ENCODE results near the gene GLYATL3. TPM values are rescaled to one million over a fixed set of nuclear protein-coding genes. Genes with fewer than 3 reads are reported as not detected.

Gene GLYATL3
- total RNA-seq, 2 experiments from 2014 or later: not detected

- CTCF ChIA-PET: no interaction called here
- POLR2A ChIA-PET: no interaction called here
Measured at GRCh38 chr6:49541936-49542335, 42.2 kb downstream of the GLYATL3 start.

GRCh38 chr6:49543087-49543858 lies 43.5 kb downstream of the GLYATL3 start:
- ChIA-PET POLR2A (no interaction called here), CTCF (interaction anchor here (1.6 kb wide), 1 partner anchor 11 kb away, joined by 7 read pairs; no protein-coding TSS in a partner anchor)

DNA sequence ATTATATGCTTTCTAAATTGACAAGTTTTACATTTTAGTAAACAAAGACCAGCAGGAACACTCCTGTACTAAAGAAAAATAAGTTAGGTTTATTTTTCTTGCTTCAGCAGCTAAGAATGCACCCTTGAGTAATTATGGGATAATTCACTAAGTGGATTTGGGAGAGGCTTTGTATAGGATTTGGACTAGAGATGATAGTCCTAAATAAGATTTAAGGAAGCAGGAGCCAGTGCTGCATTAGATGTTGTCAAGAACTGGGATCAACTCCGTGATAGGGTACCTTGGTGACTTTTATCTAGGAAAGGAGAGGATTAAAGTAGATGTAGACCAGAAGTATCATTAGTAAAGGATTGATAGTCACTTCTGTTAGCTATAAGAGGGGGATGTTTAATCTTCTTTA lies 46.6 kb downstream of the GLYATL3 start:
- ChIA-PET CTCF (no interaction called here), POLR2A (no interaction called here)

DNA sequence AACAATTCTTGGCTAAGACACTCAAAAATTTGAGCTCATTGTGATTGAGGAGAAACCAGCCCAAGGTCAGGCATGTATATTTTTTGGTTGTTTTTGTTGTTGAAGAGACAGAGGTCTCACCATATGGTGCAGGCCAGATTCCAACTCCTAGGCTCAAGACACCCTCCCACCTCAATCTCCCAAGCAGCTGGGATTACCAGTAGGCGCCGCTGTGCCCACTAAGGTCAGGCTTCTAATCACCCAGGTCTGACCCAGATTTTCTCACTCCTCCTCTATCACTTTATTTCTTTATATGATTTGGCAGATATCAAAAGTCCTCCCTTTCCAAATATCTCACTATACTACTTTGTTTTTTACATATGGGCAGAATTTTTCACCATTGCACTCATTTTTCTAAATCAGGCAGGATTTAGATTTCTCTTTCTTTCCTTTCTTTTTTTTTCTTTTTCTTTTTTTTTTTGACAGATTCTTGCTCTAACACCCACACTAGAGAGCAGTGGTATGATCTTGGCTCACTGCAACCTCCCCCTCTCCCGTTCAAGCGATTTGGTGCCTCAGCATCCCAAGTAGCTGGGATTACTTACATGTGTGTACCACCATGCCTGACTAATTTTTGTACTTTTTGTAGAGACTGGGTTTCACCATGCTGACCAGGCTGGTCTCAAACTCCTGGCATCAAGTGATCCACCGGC lies 49.0 kb downstream of the GLYATL3 start:
- ChIA-PET CTCF (interaction anchor here (2.0 kb wide), 1 partner anchor 17 kb away, joined by 8 read pairs; no protein-coding TSS in a partner anchor), POLR2A (no interaction called here)

GRCh38 chr6:49549691-49550491 lies 50.2 kb downstream of the GLYATL3 start:
- ChIA-PET POLR2A (no interaction called here), CTCF (interaction anchor here (2.0 kb wide), 1 partner anchor 18 kb away, joined by 8 read pairs; no protein-coding TSS in a partner anchor)

- ChIA-PET POLR2A (no interaction called here), CTCF (no interaction called here)
Measured at GRCh38 chr6:49550492-49551077, 50.9 kb downstream of the GLYATL3 start, which contains the start of gene C6orf141. TSS of gene C6orf141 (plus strand) at chr6:49550668. CDS start at chr6:49550793, 125 bp downstream.

DNA sequence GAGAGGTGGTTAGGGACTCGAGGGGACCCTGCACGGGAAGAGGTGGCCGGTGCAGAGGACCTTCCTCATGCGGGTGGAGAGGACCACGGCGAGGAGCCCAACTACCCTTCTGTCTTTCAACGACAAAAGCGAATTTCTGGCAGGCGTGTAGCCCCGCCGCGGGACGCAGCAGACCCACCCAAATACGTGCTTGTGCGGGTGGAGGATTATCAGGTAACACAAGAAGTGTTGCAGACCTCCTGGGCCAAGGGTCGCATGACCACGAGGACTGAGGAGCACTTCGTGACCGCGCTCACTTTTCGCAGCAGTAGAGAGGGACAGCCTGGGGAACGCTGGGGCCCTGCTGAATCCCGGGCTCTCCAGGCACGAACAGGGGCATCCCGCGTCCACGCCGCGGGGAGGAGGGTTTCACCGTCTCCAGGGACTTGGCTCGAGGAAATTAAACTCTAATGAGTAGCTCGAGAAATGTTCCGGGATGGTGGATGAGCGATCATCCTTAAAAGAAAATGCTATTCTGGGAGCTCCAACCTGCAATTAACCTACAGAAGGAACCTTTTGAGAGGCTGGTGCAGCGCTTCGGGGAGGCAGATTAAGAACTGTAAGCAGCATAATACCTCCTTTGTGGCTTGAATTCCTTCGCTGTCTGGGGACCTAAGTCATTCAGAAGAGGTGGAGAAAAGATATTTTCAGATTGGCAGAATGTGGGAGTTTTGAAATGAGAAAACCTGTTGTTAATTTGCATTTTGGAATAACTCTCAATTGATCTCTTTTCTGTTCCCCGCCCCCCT lies 51.5 kb downstream of the GLYATL3 start:
- CTCF ChIA-PET: no interaction called here
- POLR2A ChIA-PET: no interaction called here

- POLR2A ChIA-PET: no interaction called here
- CTCF ChIA-PET: no interaction called here
Measured at GRCh38 chr6:49551866-49552129, 52.1 kb downstream of the GLYATL3 start.

GRCh38 chr6:49552596-49552995 lies 52.9 kb downstream of the GLYATL3 start:
- ChIA-PET POLR2A (no interaction called here), CTCF (no interaction called here)

- CTCF ChIA-PET: interaction anchor here (0.9 kb wide), 1 partner anchor 9 kb away, joined by 4 read pairs; no protein-coding TSS in a partner anchor
- POLR2A ChIA-PET: no interaction called here
Measured at GRCh38 chr6:49553384-49553783, 53.7 kb downstream of the GLYATL3 start.

GRCh38 chr6:49555951-49556350 lies 56.2 kb downstream of the GLYATL3 start:
- ChIA-PET CTCF (no interaction called here), POLR2A (no interaction called here)

GRCh38 chr6:49556429-49556837 lies 56.7 kb downstream of the GLYATL3 start:
- CTCF ChIA-PET: no interaction called here

DNA sequence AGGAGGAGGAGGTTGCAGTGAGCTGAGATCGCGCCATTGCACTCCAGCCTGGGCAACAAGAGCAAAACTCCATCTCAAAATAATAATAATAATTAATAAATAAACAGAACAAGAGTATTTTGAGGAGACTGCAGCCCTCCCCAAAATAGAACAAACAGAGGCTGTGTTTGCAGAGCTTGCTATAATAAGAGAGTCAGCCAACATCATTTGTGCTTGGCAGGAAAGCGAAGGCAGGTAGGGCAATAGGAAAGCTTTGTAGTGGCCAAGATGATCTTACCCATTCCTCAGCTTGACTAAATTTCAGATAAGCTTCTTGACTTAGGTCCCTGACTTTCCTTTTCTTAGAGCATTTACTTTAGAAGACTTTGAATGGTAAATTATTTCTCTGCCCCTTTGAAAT lies 57.5 kb downstream of the GLYATL3 start:
- CTCF ChIA-PET: no interaction called here
- POLR2A ChIA-PET: no interaction called here

More at GRCh38 chr6:49556429-49556837, 56.7 kb downstream of the GLYATL3 start:
- POLR2A ChIA-PET: no interaction called here

- ChIA-PET CTCF (no interaction called here), POLR2A (no interaction called here)
Measured at GRCh38 chr6:49558238-49558637, 58.5 kb downstream of the GLYATL3 start.

DNA sequence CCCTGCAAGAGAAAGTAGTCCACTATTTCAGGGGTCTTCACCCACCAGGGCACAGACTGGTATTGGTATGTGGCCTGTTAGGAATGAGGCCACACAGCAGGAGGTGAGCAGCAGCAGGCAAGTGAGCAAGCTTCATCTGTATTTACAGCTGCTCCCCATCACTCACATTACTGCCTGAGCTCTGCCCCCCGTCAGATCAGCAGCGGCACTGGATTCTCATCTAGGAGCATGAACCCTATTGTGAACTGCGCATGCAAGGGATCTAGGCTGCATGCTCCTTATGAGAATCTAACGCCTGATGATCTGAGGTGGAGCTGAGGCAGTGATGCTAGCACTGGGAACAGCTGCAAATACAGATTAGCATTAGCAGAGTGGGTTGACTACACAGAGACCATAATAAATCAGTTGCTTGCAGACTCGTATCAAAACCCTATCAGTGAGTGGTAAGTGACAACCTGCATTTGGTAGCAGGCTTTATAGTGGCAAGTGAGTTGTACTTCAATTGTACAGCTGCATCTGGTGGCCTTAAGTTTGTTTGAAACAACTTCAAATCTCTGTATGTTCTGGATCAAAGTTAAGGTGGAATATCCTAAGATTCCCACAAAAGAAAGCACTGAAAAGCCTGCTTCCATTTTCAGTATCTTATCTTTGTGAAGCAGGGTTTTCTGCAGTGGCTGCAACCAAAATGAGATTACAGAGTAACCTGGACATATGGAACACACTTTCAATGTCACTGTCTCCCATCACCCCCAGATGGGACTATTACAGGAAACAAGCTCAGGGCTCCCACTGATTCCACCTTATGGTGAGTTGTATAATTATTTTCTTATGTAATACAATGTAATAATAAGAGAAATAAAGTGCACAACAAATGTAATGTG lies 63.5 kb downstream of the GLYATL3 start:
- ChIA-PET POLR2A (no interaction called here), CTCF (no interaction called here)

GRCh38 chr6:49564552-49564951 lies 64.8 kb downstream of the GLYATL3 start:
- ChIA-PET CTCF (no interaction called here), POLR2A (no interaction called here)

DNA sequence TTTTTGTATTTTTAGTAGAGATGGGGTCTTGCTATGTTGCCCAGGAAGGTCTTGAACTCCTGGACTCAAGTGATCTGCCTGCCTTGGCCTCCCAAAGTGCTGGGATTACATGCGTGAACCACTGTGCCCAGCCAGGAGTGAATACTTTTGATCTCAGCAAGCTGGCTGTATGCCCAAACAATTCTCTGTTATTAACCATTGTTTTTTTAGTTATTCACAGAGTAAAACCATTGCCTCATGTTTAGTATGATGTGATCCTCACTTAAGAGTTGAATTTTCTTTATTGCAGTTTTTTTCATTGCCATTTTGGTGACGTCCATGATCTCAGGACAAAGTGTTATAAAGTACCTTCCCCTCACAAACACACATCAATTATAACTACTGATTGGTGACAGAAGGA lies 65.5 kb downstream of the GLYATL3 start:
- ChIA-PET POLR2A (no interaction called here), CTCF (no interaction called here)

GRCh38 chr6:49565855-49566254 lies 66.1 kb downstream of the GLYATL3 start:
- POLR2A ChIA-PET: no interaction called here
- CTCF ChIA-PET: no interaction called here
